Bronchial smooth muscle cell (primary cell): ENCODE data around the gene LRRC37A2. TPM values are rescaled to one million over a fixed set of nuclear protein-coding genes. Genes with fewer than 3 reads are reported as not detected.

Experiments
- total RNA-seq: library from RNA; depleted of rRNA; stranded (reverse); fragments of >200 nt; gene quantifications from 2 replicates; pipeline ENCODE4 v1.2.1, GENCODE V29; 2014

The LRRC37A2 gene
- total RNA-seq, result 1.4 and 3.2 TPM in 2 replicates

DNA sequence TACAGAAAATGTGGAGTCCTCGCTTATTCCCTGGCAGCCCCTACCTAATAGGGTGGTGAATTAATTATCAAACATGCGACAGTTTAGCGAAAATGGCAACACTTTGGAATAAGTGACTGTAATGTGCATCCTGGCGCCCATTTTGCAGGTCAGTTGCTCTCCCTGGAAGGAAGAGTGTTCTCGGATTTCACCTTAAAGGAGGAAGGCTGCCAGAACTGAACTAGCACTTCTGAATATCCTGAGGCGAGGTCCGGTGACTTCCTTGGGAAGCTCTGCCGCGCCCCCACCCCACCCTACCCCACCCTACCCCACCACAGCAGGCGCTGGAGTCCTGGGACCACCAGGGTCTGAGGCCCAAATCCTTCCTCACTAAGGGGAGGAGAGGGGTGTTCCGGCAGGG, at the start of gene LRRC37A2:
TSS of gene LRRC37A2 (plus strand) at position 301 of the 400 bp plus-strand sequence. CDS start 245 bp downstream, outside the sequence.

DNA sequence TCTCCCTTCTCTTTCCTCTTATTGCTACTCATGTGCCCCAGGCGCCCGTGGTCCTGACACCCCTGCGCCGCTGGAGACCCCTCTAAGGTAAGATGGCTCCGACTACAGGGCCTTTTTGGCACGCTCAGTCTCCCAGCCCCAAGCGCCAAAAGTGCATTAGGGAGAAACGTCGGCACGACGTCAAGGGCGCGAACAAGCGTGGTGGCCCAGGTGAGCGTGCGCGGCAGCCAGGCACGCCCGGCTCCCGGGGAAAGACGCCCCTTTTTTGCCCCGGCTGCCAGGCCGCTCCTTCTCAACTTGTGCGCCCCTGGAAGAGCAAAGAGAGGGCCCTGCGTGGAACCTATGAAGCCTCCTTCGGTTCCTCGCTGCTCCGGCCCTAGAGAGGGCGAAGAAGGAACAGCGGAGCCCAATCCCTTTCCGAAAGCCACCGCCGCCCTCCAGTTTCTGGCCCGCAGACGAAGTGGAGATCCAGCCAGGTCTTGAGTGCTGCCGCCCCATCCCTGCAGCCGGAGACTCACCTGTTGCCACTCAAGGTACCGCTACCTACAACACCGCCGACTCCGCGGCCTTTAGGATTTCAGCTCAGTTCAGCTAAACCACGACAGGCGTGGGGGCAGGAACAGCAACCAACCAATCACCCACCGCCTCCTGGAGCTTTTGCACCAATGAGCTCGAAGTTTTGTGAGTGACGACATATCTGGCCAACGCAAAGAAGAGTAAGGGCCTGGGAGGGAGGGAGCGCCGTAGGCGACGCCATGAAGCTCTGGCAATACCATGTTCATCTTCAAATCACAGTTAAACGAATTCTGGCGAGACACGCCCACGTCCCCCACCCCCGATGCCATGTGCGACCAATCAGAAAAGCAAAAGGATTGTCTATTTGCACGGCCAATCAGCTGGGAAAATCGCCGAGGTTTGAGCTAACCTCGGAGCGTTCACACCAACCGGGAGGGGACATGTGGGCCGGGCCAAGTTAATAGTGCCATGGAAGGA, 67.1 kb downstream of the LRRC37A2 start, which contains the start of gene ARL17A:
TSS of gene ARL17A (minus strand) at position 609 of the 993 bp plus-strand sequence. CDS start 3,369 bp downstream, outside the sequence.

GRCh38 chr17:46590157-46591146, 78.2 kb downstream of the LRRC37A2 start, which contains the start of gene NSF:
TSS of gene NSF (plus strand) at chr17:46590669. CDS start at chr17:46590776, 107 bp downstream.

Other genes starting within 250 kb of the LRRC37A2 start
- 0.95 and 1.7 TPM in 2 replicates for gene LRRC37A, start 217.3 kb upstream of the LRRC37A2 start, total RNA-seq
- 1.7 and 3.0 TPM in 2 replicates for gene ARL17B, start 150.7 kb upstream of the LRRC37A2 start, total RNA-seq
- gene ARL17A, start 67.2 kb downstream of the LRRC37A2 start, total RNA-seq, result 1.3 and 3.6 TPM in 2 replicates
- 34.9 and 41.5 TPM in 2 replicates for gene NSF, start 78.2 kb downstream of the LRRC37A2 start, total RNA-seq